Hepatic stellate cell (primary cell): ENCODE data around the gene NDUFA7.
"Not testable (repeated sequence)": the region's sequence is repeated elsewhere in the genome, so short reads cannot be mapped to it uniquely, and the experiment has no call there.

Experiments used
- DNase-seq: peaks from one replicate; pipeline ENCODE4 v3.0.0; 2011; ENCODE audit warnings: low spot score

NDUFA7 gene

GRCh38 chr19:8321067-8321985 is at the start of gene NDUFA7, which contains the start of gene RPS28:
Gene NDUFA7, minus strand, starts transcription at chr19:8321375. Its CDS starts 17 bp downstream, at chr19:8321358.
Gene RPS28, plus strand, starts transcription at chr19:8321496. Its CDS starts 35 bp downstream, at chr19:8321531.
- peak; percentile 96 for DNase-seq

DNA sequence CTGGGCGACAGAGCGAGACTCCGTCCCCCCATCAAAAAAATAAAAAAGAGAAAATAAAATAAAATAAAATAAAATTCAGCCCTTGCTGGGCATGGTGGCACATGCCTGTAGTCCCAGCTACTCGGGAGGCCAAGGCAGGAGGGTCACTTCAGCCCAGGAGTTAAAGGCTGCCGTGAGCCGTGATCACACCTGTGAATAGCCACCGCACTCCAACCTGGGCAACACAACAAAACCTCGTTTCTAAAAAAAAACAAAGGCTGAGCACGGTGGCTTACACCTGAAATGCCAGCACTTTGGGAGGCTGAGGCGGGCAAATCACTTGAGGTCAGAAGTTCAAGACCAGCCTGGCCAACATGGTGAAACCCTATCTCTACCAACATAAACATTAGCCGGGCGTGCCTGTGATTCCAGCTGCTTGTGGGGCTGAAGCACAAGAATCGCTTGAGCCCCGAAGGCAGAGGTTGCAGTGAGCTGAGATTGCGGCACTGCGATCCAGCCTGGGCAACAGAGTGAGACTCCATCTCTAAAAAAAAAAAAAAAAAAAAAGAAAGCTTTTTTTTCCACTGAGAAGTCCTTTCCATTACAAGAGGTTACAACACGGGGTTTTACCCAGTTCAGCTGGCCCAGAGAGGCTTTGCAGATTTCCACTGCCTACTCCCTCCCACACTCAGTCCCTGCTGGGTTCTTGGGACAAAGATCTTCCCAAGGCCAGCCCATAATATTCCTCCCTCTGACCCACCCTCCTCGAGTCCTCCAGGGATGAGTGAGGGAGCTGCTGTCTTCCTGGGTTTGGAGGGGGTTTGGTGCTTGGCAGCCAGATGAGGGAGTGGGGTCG is 49.2 kb upstream of the NDUFA7 start:
- DNase-seq = no peak

DNA sequence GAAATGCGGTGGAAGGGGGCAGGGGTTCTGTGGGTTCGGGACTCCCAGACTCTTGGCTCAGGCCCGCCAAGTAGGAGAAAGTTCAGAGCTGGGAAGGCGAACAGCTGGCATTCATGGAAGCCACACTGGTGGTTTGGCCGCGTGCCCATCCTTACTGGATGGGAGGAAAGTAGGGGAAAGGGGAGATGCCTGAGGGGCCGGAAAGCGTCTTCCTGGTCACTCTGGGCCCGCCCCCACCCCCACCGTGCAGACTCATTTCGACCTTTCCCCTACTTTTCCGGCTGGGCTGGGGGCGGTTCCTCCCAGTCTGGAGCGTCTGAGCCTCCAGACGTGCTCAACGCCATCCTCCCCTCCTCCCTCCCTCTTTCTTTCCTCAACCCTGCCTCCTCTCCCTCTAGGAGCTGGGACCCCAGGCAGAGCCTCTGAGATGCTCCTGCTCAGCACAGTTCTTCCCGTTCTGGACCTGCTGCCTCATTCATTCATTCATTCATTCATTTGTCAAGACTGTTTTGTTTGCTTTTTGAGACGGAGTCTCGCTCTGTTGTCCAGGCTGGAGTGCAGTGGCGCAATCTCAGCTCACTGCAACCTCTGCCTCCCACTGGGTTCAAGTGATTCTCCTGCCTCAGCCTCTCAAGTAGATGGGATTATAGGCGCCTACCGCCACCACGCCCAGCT is 46.3 kb upstream of the NDUFA7 start:
- peak; percentile 94 for DNase-seq

- no peak for DNase-seq
Observed at GRCh38 chr19:8366961-8367326, 45.8 kb upstream of the NDUFA7 start.

DNA sequence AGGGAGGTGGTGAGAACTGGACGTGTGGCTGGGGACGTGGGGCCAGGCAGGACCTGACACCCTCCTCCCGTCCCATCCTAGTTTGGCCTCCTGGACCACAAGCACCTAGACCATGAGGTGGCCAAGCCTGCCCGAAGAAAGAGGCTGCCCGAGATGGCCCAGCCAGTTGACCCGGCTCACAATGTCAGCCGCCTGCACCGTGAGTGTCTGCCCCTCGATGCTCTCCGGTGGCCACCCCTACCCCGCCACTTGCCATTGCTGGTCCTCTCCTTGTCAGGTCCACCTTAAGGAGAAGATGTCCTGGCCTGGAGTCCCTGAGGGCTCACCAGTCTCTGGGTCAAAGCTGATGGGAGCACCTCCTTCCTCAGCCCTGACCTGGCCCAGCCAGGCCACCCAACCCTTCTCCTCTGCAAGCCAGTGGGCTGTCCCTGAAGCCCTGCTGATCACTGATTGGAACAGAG is 45.0 kb upstream of the NDUFA7 start:
- no peak for DNase-seq

- DNase-seq = peak; percentile 70
Observed at GRCh38 chr19:8363803-8364771, 42.9 kb upstream of the NDUFA7 start, which contains the start of gene ANGPTL4. Gene ANGPTL4, plus strand, starts transcription at chr19:8364155. Its CDS starts 167 bp downstream, at chr19:8364322.

- DNase-seq = peak; percentile 93
Observed at GRCh38 chr19:8361921-8362793, 41.0 kb upstream of the NDUFA7 start.

- no peak for DNase-seq
Observed at GRCh38 chr19:8360196-8360595, 39.0 kb upstream of the NDUFA7 start.

DNA sequence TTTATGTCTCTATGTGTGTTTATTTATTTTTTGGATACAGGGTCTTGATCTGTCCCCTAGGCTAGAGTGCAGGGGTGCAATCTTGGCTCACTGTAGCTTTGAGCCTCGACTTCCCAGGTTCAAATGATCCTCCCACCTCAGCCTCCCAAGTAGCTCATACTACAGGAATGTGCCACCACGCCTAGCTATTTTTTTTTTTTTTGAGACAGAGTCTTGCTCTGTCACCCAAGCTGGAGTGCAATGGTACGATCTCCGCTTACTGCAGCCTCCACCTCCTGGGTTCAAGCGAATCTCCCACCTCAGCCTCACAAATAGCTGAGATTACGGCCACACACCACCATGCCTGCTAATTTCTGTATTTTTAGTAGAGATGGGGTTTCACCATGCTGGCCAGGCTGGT is 37.8 kb upstream of the NDUFA7 start:
- no peak for DNase-seq

- no peak for DNase-seq
Observed at GRCh38 chr19:8357007-8357521, 35.9 kb upstream of the NDUFA7 start.

GRCh38 chr19:8355631-8356402 is 34.6 kb upstream of the NDUFA7 start:
- peak; percentile 71 for DNase-seq

GRCh38 chr19:8352845-8353244 is 31.7 kb upstream of the NDUFA7 start:
- DNase-seq = not testable (repeated sequence)

DNA sequence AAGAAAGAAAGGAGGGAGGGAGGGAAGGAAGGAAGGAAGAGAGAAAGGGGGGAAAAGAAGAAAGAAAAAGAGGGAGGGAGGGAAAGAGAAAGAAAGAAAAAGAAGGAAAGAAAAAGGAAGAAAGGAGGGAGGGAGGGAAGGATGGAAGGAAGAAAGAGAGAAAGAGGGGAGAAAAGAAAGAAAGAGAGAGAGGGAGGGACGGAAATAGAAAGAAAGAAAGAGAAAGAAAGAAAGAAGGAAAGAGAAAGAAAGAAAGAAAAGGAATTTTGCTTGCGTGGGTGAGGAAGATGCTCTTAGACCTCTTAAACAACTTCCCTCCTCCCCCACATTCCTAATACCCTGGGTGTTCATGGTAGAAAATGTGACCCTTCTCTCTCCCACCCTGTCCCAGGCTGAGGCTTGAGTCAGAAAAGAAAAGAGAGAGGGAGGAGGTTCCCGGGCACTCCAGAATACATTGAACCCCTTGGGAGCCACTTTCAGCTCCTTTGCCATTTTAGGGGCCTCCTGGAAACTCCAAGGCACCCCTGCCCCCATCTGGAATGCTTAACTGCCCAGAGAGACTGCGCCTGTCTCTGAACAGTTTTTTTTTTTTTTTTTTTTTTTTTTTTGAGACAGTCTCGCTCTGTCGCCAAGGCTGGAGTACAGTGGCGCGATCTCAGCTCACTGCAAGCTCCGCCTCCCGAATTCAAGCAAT is 31.1 kb upstream of the NDUFA7 start:
- peak; percentile 57 for DNase-seq

GRCh38 chr19:8349629-8350372 is 28.6 kb upstream of the NDUFA7 start:
- DNase-seq = not testable (repeated sequence)

GRCh38 chr19:8343483-8343844 is 22.3 kb upstream of the NDUFA7 start:
- no peak for DNase-seq

GRCh38 chr19:8342684-8343482 is 21.7 kb upstream of the NDUFA7 start, which contains the start of gene KANK3:
Gene KANK3, minus strand, starts transcription at chr19:8343262. Its CDS starts 5,434 bp downstream, at chr19:8337828.
- peak; percentile 99 for DNase-seq

GRCh38 chr19:8342316-8342683 is 21.1 kb upstream of the NDUFA7 start:
- DNase-seq = no peak
